ENCODE measurements around the gene PTDSS2. TPM values are rescaled to one million over a fixed set of nuclear protein-coding genes. Genes with fewer than 3 reads are reported as not detected.

PTDSS2 gene
- polyA plus RNA-seq, 3 donors, result 9.3 to 18.3 (median 12.4) TPM

DNA sequence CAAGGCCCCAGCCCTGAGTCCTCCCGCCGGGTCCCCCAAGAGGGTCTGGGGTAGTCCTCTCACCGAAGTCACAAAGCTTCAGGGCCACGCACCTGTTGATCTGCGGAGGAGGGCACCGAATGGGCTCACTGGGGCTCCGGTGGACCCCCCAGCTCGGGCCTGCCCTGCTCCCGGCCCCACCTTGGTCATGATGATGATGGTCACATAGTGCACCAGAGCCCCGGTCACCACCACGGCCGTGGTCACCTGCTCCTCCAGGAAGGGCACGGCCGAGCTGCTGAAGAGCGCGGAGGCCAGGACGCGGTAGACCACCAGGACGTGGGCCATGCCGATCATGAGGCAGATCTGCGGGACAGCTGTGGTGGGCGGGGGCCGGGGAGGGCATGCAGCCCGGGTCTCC lies 21.8 kb upstream of the PTDSS2 start:
- H3K27ac Mint-ChIP-seq, result no peak overlapping the region
- DNase-seq, result no peak
- WGBS (ENCODE audit: insufficient coverage), result 94% methylated on average over 24 of the region's 24 CpGs

DNA sequence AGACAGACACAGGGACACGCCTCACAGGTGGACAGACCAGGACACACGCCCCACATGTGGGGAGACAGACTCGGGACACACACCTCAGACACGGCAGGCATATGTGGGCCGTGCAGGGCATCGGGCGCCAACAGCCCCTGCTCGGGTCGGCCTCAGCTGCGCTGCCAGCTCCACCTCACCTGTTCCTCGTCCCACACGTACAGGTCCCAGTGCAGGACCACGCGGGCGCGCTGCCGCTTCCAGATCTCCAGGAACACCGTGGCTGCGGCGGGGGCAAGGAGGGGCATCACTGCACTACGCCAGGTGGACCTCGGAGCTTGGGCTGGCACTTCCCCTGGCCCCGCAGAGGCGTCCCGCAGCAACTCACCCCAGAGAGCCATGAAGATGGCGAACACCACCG lies 20.7 kb upstream of the PTDSS2 start:
- no peaks in the 10 kb centered on the region for H3K79me2 ChIP-seq (ENCODE audit: insufficient read depth, low read length)
- no peaks in the 10 kb centered on the region for H3K9me3 ChIP-seq (replicated peaks in 1 of 2; ENCODE audit: control insufficient read depth in 1 of 2, insufficient read depth in 1 of 2, low read length in 2 of 2)
- H3K27ac Mint-ChIP-seq, result peak overlapping the region in 1 of 7 donors; percentile 10
- no peaks in the 10 kb centered on the region for H3K4me1 ChIP-seq (ENCODE audit: control insufficient read depth in 1 of 2, insufficient read depth in 2 of 2, low read length in 2 of 2)
- H3K36me3 ChIP-seq (replicated peaks in 1 of 2; ENCODE audit: control insufficient read depth in 1 of 2, insufficient read depth in 2 of 2, low read length in 2 of 2), result no peaks in the 10 kb centered on the region
- H3K9ac ChIP-seq (ENCODE audit: insufficient read depth, low read length, poor library complexity, severe bottlenecking), result no peak overlapping the region
- WGBS (ENCODE audit: insufficient coverage), result 92% methylated on average over 26 of the region's 27 CpGs
- peaks cover 10 to 22% (median 20%) of the 10 kb centered on the region in 3 donors for H3K27me3 Mint-ChIP-seq (ENCODE audit: low read depth in 3 of 3)
- TF ChIP-seq, protein P1, sequence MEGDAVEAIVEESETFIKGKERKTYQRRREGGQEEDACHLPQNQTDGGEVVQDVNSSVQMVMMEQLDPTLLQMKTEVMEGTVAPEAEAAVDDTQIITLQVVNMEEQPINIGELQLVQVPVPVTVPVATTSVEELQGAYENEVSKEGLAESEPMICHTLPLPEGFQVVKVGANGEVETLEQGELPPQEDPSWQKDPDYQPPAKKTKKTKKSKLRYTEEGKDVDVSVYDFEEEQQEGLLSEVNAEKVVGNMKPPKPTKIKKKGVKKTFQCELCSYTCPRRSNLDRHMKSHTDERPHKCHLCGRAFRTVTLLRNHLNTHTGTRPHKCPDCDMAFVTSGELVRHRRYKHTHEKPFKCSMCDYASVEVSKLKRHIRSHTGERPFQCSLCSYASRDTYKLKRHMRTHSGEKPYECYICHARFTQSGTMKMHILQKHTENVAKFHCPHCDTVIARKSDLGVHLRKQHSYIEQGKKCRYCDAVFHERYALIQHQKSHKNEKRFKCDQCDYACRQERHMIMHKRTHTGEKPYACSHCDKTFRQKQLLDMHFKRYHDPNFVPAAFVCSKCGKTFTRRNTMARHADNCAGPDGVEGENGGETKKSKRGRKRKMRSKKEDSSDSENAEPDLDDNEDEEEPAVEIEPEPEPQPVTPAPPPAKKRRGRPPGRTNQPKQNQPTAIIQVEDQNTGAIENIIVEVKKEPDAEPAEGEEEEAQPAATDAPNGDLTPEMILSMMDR (IDR thresholded peaks at IDR 0.05), result no peak
- H4K20me1 ChIP-seq (ENCODE audit: insufficient read depth, low read length), result no peaks in the 10 kb centered on the region
- H3K27me3 ChIP-seq (ENCODE audit: control insufficient read depth in 2 of 2, insufficient read depth in 2 of 2, low read length in 2 of 2), result no peaks in the 10 kb centered on the region
- H2AFZ ChIP-seq (ENCODE audit: insufficient read depth, low read depth, low read length, poor library complexity, severe bottlenecking), result no peak overlapping the region
- H3K27ac ChIP-seq (ENCODE audit: low read depth in 1 of 2, low read length in 2 of 2), result no peak overlapping the region
- no peaks in the 10 kb centered on the region for H3K4me1 Mint-ChIP-seq
- no peak overlapping the region for H3K4me3 ChIP-seq (replicated peaks in 1 of 3; ENCODE audit: low read depth in 2 of 3, low read length in 3 of 3)
- DNase-seq, result no peak
- intact Hi-C loops (cut with micrococcal nuclease), result no loop called here
- H3K36me3 Mint-ChIP-seq, result no peaks in the 10 kb centered on the region
- H3K9me3 Mint-ChIP-seq, result peaks cover 8 to 21% (median 12%) of the 10 kb centered on the region in 7 donors
- H3K4me3 Mint-ChIP-seq, result no peak overlapping the region
- H3K4me2 ChIP-seq (replicated peaks; ENCODE audit: extremely low read depth, low read length, poor library complexity, severe bottlenecking), result no peak overlapping the region

More for the DNA sequence above, 21.8 kb upstream of the PTDSS2 start:
- no peaks in the 10 kb centered on the region for H3K79me2 ChIP-seq (ENCODE audit: insufficient read depth, low read length)
- TF ChIP-seq, protein P1 (IDR thresholded peaks at IDR 0.05), result no peak
- H3K4me2 ChIP-seq (replicated peaks; ENCODE audit: extremely low read depth, low read length, poor library complexity, severe bottlenecking), result no peak overlapping the region
- no peaks in the 10 kb centered on the region for H3K36me3 Mint-ChIP-seq
- no peak overlapping the region for H3K4me3 ChIP-seq (replicated peaks in 1 of 3; ENCODE audit: low read depth in 2 of 3, low read length in 3 of 3)
- H3K9me3 Mint-ChIP-seq, result peaks cover 8 to 24% (median 13%) of the 10 kb centered on the region in 7 donors
- no peaks in the 10 kb centered on the region for H3K36me3 ChIP-seq (replicated peaks in 1 of 2; ENCODE audit: control insufficient read depth in 1 of 2, insufficient read depth in 2 of 2, low read length in 2 of 2)
- intact Hi-C loops (cut with micrococcal nuclease), result no loop called here
- H3K4me1 ChIP-seq (ENCODE audit: control insufficient read depth in 1 of 2, insufficient read depth in 2 of 2, low read length in 2 of 2), result no peaks in the 10 kb centered on the region
- H3K4me3 Mint-ChIP-seq, result no peak overlapping the region
- no peaks in the 10 kb centered on the region for H3K9me3 ChIP-seq (replicated peaks in 1 of 2; ENCODE audit: control insufficient read depth in 1 of 2, insufficient read depth in 1 of 2, low read length in 2 of 2)
- no peak overlapping the region for H2AFZ ChIP-seq (ENCODE audit: insufficient read depth, low read depth, low read length, poor library complexity, severe bottlenecking)
- no peaks in the 10 kb centered on the region for H3K4me1 Mint-ChIP-seq
- peaks cover 0 to 2% of the 10 kb centered on the region in 2 donors for H3K27me3 ChIP-seq (ENCODE audit: control insufficient read depth in 2 of 2, insufficient read depth in 2 of 2, low read length in 2 of 2)
- no peaks in the 10 kb centered on the region for H4K20me1 ChIP-seq (ENCODE audit: insufficient read depth, low read length)
- H3K27me3 Mint-ChIP-seq (ENCODE audit: low read depth in 3 of 3), result peaks cover 10 to 30% (median 21%) of the 10 kb centered on the region in 3 donors
- H3K9ac ChIP-seq (ENCODE audit: insufficient read depth, low read length, poor library complexity, severe bottlenecking), result no peak overlapping the region
- no peak overlapping the region for H3K27ac ChIP-seq (ENCODE audit: low read depth in 1 of 2, low read length in 2 of 2)

Data from CD14-positive monocyte (primary cell).